ENCODE data around the gene CCDC57.
"Not testable (repeated sequence)": the region's sequence is repeated elsewhere in the genome, so short reads cannot be mapped to it uniquely, and the experiment has no call there.

CCDC57 gene

GRCh38 chr17:82200743-82201497, 11.7 kb downstream of the CCDC57 start:
- peak; percentile 85 for DNase-seq

- DNase-seq = no peak
Observed at GRCh38 chr17:82200135-82200534, 12.5 kb downstream of the CCDC57 start.

DNA sequence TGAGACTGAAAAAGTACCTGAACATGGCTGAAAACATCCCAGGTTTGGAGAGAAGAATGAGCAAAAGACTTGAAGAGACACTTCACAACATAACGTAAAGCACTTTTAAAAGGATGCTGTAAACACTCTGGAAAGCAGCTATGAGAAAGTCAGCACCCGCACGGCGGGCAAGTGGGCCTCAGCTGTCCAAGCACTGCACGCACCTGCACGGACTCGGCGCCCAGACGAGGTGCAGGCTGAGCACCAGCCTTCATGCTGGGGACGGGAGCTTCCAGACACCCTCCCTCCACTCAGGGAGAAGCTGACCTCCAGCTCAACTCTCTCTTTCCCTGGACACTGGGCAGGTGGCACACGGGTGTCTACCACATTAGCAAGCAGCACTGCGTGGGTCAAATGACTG, 13.1 kb downstream of the CCDC57 start:
- no peak for DNase-seq

DNA sequence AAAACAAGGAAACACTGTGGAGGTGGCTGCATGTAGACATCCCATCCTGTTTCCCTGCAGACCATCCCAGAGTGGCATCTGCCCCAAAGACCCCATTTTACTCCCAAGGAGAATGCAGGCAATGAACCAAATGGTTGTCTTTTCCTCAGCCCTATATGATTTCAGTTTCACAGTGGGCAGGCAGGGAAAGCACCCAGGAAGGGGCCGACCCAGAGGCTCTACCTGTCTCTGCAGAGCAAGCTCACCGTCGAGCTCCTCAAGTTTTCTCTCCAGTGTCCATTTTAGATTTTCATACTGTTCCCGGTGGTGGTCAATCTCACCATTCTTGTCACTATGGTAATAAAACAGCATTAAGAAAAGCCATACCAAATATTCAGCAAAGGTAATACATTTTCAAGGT, 14.6 kb downstream of the CCDC57 start:
- DNase-seq = no peak

DNA sequence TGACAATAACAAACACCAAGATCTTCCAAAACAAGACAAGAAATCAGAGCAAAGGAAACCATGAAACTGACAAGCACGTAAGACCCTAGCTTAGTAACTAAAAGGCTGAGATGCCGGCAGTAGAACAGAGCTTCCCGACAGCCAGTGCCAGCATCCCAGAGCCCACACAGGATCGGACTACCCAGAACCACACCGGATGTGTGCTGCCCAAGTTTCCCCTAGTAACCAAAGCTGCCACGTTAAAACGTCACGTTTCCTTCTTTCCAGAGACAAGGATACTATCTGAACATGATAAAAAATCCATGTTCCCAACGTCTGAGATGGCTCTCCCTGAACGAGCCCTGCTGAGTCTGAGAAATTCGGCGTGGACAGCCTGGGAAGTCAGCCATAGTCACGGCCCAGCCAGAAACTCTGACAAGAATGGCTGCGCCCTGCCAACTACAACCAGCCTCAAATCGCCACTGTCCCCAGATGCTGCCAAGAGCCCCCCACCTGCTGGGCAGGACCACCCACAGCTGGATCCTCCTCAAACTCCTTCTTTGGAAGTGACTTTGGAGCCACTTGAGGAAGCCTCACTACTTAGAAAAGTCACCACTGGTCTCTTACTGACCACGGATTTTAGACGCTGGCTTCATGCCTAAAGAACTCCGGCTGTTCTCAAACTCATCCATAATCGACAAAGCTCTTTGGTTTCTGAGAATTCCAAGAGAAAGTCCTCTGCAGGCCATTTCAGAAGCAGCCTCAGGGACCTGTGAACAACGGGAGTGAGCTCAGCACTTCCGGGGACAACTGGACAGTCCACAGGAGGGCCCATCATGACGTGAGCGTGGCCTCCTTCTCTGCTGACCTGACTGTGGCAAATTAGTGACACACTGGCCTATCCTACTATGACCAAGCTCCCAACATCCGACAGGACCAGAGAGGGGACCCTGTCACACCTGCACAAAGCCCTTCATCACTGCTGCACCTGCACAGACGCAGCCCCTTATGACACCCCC, 16.7 kb downstream of the CCDC57 start:
- no peak for DNase-seq

GRCh38 chr17:82194765-82195164, 17.9 kb downstream of the CCDC57 start:
- DNase-seq = no peak

GRCh38 chr17:82193520-82194220, 19.0 kb downstream of the CCDC57 start:
- no peak for DNase-seq

DNA sequence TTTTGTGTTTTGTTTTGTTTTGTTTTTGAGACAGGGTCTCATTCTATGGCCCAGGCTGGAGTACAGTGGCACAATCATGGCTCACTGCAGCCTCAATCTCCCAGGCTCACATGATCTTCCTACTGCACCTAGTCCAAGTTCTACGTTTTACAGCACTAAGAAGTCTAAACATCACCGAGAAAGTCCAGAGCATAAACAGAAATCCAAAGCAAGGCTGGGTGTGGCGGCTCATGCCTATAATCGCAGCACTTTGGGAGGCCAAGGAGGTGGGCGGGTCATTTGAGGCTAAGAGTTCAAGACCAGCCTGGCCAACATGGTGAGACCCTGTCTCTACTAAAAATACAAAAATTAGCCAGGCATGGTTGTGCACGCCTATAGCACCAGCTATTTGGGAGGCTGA, 19.6 kb downstream of the CCDC57 start:
- DNase-seq = not testable (repeated sequence)

GRCh38 chr17:82188001-82188961, 24.4 kb downstream of the CCDC57 start:
- DNase-seq = no peak

DNA sequence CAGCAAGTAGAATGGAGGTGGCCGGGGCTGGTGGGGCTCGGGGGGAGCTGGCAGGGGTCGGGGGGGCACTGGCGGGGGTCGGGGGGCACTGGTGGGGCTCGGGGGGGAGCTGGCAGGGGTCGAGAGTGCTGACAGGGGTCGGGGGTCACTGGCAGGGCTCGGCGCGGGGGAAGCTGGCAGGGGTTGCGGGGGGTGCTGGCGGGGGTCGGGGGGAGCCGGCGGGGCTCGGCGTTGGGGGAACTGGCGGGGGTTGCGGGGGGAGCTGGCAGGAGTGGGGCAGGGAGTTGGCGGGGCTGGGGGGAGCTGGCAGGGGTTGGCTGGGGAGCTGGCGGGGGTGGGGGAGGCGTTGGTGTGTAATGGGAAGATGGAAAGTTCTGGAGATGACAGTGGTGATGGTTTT, 25.1 kb downstream of the CCDC57 start:
- DNase-seq = no peak

DNA sequence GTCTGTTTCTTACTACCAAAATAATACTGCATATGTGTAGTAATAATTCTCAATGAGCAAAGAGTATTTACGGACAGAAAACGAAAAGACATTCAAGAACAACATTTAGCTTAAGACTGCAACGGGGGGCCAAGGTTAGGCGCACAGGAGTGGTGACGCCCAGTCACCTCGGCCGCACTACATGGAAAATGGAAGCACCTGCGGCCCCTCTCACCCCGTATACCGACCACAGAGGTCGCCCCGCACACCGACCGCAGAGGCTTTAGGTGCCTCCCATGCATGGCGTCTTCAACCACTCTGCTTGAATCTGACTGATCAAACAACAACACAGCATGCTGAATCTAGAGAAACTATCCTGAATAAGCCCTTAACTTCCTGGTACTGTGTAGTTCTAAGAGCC, 26.4 kb downstream of the CCDC57 start:
- DNase-seq = no peak

- no peak for DNase-seq
Observed at GRCh38 chr17:82184761-82185160, 27.9 kb downstream of the CCDC57 start.

DNA sequence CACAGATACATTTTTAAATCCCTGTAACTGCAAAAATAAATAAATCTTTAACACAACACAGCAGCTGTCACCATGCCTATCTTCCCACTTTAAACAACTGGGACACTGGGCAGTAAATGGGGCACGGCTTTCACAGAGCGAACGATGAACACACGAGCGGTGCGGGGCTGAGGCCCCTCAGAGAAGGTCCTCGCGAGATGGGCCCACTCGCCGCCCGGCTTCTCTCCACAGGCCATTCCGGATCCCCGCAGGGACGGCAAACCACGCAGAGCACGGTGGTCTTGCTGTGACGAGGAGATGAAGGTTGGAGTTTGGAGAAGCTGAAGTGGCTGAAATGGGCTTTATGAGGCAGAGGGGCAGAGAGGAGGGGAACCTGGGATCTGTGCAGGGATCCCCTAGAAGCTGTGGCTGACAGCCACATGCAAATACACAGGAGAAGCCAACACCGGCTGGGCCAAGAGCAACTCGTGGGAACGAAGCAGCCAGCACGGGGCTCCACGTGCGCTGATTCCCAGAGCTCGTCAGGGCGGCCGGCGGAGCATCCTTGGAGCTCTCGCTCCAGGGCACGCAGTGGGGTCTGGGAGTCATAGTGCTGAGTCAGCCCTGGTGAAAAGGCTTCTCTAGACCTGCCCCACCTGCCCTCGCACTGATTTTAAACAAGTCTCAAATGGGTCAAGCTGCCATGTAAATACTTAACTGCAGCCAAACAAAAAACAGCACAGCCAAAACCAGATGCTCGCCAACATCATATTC, 31.7 kb downstream of the CCDC57 start:
- no peak for DNase-seq

- DNase-seq = no peak
Observed at GRCh38 chr17:82179946-82180475, 32.6 kb downstream of the CCDC57 start.

GRCh38 chr17:82179412-82179811, 33.2 kb downstream of the CCDC57 start:
- DNase-seq = no peak

DNA sequence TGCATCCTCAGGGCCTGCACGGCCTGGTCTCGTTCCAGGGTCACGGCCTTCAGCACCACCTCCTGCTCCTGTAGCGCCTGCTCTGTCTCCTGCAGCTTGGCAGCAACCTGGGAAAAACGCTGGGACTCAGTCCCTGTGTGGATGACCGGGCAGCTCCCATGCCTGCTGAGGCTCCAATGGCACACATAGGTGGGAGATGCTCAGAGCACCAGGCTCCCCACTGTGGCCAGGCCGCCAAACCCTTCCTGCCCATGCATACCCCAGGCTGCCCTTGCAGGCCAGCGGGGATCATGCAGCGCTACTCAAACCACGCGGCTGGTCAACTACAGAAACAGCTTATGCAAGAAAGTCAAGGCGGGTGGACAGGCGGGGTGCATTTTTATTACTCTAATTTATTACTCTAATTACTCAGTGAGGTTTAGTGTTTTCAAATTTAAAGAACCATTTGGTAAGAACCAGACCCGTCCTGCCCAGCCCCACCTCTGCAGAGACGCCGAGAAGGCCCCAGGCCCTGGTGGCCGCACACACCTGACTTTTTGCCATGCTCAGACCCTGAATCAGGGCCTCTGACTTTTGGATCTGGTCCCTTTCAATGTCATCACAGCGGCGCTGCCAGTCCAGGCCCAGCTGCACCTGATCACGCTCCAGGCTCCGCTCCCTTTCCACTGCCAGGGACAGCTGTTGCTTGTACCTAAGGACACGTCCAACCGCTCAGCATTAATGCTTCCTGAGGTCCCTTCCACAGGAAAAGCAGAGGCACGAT, 34.0 kb downstream of the CCDC57 start:
- DNase-seq = no peak

DNA sequence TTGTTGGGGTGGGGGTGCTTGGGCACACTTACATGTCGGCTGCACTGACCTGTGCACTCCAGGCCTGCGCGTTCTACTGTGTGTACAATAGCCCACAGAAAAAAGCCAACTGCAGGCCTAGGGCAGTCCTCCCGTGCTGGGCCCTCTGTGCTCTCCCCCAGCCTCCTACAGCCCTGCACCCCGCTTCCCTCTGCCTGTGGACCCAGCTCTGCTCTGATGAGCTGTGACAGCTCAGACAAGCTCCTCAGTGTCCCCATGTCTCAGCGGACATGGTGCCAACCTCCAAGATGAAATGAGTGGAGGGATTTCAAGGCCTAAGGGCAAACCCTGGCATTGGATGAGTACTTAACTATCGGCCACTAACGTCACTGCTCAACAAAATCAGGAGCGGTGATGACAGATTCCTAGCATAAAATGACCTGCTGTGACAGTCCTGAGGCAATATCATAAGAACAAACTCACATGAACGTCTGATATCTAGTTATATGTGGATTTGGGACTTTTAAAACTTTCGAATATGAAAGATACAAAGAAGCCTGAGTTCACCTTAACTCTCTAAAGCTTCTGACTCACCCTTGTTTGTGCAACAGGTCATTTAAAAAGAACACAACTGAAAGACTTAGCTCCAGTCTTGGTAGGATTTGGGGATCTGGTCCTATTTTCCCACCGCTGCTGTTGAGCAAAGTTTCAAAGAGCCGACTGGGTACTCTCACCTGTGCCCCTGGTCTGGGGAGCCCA, 34.7 kb downstream of the CCDC57 start:
- DNase-seq = no peak

- no peak for DNase-seq
Observed at GRCh38 chr17:82177276-82177675, 35.4 kb downstream of the CCDC57 start.

- no peak for DNase-seq
Observed at GRCh38 chr17:82175951-82176350, 36.7 kb downstream of the CCDC57 start.

DNA sequence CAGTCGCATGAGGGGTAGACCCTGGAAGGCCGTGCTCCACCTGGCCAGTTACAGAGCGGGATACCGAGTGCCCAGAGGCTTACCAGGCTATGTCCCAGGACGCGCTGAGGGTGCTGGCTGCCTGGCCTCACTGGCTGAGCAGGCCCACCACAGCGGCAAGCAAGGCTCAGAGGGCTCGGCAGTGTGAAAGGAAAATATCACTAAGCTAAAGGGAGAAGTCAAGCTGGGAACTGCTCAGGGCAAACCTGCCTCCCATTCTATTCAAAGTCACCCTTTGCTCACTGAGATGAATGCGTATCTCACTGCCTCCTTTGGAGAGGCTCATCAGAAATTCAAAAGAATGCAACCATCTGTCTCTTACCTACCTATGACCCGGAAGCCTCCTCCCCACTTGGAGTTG, 37.4 kb downstream of the CCDC57 start:
- no peak for DNase-seq
